Spleen (tissue), 7 donors: Measurements from ENCODE around the gene KBTBD3.

Source experiments
- CTCF ChIP-seq, 11 experiments: fragments of 200-600 bp in 7 of 11; fragments of 450-650 bp in 4 of 11; sonication (generic) in 4 of 11; IDR thresholded peaks in 8 of 11; conservative IDR thresholded peaks in 3 of 11; 1 replicate in 7 of 11; 2 replicates in 4 of 11; pipeline versions ENCODE4 v1.4.0 to v1.8.0; 2016 to 2021; ENCODE audit warnings: antibody characterized with exemption in 11 of 11, inconsistent platforms in 4 of 11, mild to moderate bottlenecking in 1 of 11
- POLR2A ChIP-seq, 3 donors: fragments of 450-650 bp; IDR thresholded peaks; one replicate each; pipeline ENCODE4 v1.5.1; 2017; ENCODE audit warnings: antibody characterized with exemption in 3 of 3, mild to moderate bottlenecking in 1 of 3
- POLR2AphosphoS5 ChIP-seq, 3 donors: sonication (generic); formaldehyde crosslinking; IDR thresholded peaks; one replicate each; pipeline ENCODE4 v1.5.1; 2017; ENCODE audit warnings: antibody characterized with exemption in 3 of 3
- donor health status: DM: no; HTN: no; CAD: no; lungs with moderate emphysema.
- donor health status: DM: no; HTN: no; CAD: no.
- donor health status: DM: no; HTN: no; CAD: no.

DNA sequence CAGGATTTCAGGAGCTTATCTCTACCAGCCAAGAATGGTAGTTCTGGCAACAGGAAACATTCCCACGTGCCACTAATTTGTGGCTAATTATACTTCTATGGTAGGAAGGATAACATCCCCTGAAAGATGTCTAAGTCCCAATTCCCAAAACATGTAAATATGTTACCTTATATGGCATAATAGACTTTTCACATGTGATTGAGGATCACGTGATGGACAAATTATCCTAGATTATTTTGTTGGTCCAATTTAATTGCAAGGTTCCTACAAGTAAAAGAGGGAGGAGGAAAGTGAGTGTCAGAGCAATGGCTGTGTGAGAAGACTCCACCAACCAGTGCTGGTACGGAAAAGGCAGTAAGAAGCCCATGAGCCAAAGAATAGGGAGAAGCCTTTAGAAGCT lies 45.2 kb downstream of the KBTBD3 start:
- no peak for TF ChIP-seq POLR2A (IDR thresholded peaks at IDR 0.05)
- TF ChIP-seq CTCF (IDR thresholded peaks at IDR 0.05 in 8 of 11, conservative IDR thresholded peaks at IDR 0.05 in 3 of 11), result no peak
- TF ChIP-seq POLR2AphosphoS5 (IDR thresholded peaks at IDR 0.05), result no peak
